Measurements from ENCODE around the gene TRMT11. TPM values are rescaled to one million over a fixed set of nuclear protein-coding genes. Genes with fewer than 3 reads are reported as not detected.

Gene TRMT11
- total and polyA plus RNA-seq, 9 of the 15 experiments (the other 6 are each of a cell fraction or from before 2014, with no cell fraction given), result 38.8 to 88.0 (median 59.8) TPM

GRCh38 chr6:125954735-125955339 lies 31.5 kb upstream of the TRMT11 start (continued):
- TF ChIP-seq ZNF318 (IDR thresholded peaks at IDR 0.05; ENCODE audit: borderline replicate concordance in 1 of 2, low read depth in 1 of 2) (no peak), PCBP2 (IDR thresholded peaks at IDR 0.05; ENCODE audit: low read depth, low read length, poor library complexity, severe bottlenecking) (no peak), EHMT2 (IDR thresholded peaks at IDR 0.05) (no peak), ESRRA (IDR thresholded peaks at IDR 0.05; ENCODE audit: borderline replicate concordance, low read depth) (no peak), KLF10 (CRISPR knock-in tag; IDR thresholded peaks at IDR 0.05) (no peak), TBL1XR1 (IDR thresholded peaks at IDR 0.05; ENCODE audit: low read length in 2 of 2) (0 out of 4 replicates have a peak, but pooled peaks of 1 of the 2 experiments have one; percentile 30), MTA1 (IDR thresholded peaks at IDR 0.05; ENCODE audit: borderline replicate concordance) (0 out of 2 replicates have a peak, but pooled peaks have one; percentile 31), ARNT (IDR thresholded peaks at IDR 0.05) (no peak), ZNF41 (CRISPR knock-in tag; conservative IDR thresholded peaks at IDR 0.05) (no peak), ZBTB26 (CRISPR knock-in tag; IDR thresholded peaks at IDR 0.05) (no peak), MAFF (IDR thresholded peaks at IDR 0.05; ENCODE audit: low read length) (no peak), ZNF644 (tag; IDR thresholded peaks at IDR 0.05; ENCODE audit: low read depth) (peak; percentile 36; the same call in 1 of the 2 replicates), ZBED1 (IDR thresholded peaks at IDR 0.05) (no peak), HMG20A (CRISPR knock-in tag; conservative IDR thresholded peaks at IDR 0.05) (no peak), SMAD3 (CRISPR knock-in tag; conservative IDR thresholded peaks at IDR 0.05) (no peak), TAF15 (IDR thresholded peaks at IDR 0.05; ENCODE audit: low read depth, low read length) (no peak), POLR3A (IDR thresholded peaks at IDR 0.05; ENCODE audit: borderline replicate concordance, extremely low read depth, insufficient read depth, insufficient read length) (no peak), BDP1 (IDR thresholded peaks at IDR 0.05; ENCODE audit: insufficient read depth, insufficient read length) (no peak), MYC (IDR thresholded peaks at IDR 0.05; ENCODE audit: low read depth, low read length) (0 out of 2 replicates have a peak, but pooled peaks have one; percentile 33), MYC (CRISPR knock-in tag; IDR thresholded peaks at IDR 0.05; ENCODE audit: borderline replicate concordance, low read depth) (no peak), ZNF347 (CRISPR knock-in tag; IDR thresholded peaks at IDR 0.05; ENCODE audit: low read depth) (no peak)

Data from K562 (cell line).